SK-N-SH (cell line): ENCODE measurements around the gene SYNGR3. TPM values are rescaled to one million over a fixed set of nuclear protein-coding genes. Genes with fewer than 3 reads are reported as not detected.
"Not testable (repeated sequence)": the region's sequence is repeated elsewhere in the genome, so short reads cannot be mapped to it uniquely, and the experiment has no call there.

ENCODE experiments used
- CTCF ChIA-PET: fragments of 300-600, 350-600 bp; formaldehyde crosslinking; extraction: SDS; loops from one replicate; lab custom pipeline; 2021; lab: Yijun Ruan, JAX
- POLR2A ChIA-PET: fragments of 350-600 bp; sonication (Branson Sonifier 250); formaldehyde crosslinking; extraction: SDS; loops from one replicate; lab custom pipeline; 2020; ENCODE audit warnings: antibody characterized with exemption, inconsistent platforms; lab: Yijun Ruan, JAX
- DNase-seq: peaks from one replicate; pipeline ENCODE4 v3.0.0; 2012
- H2AFZ ChIP-seq: fragments of 200-600 bp; sonication (generic); 2 replicates; pipeline ENCODE4 v1.8.1; 2016; ENCODE audit warnings: antibody characterized with exemption, mild to moderate bottlenecking, low read depth
- H3F3A ChIP-seq: fragments of 200-600 bp; sonication (generic); replicated peaks from 2 replicates; pipeline ENCODE3; 2016; ENCODE audit warnings: antibody characterized with exemption, mild to moderate bottlenecking; ENCODE audit not compliant: insufficient read depth
- H3K27ac ChIP-seq, 2 experiments: fragments of 200-500 bp in 1 of 2; fragments of 200-600 bp in 1 of 2; sonication (Bioruptor generic) in 1 of 2; sonication (generic), shearing (Covaris generic) in 1 of 2; 2 replicates each; pipeline versions ENCODE4 v1.5.1 to v1.6.1; 2014 to 2016; ENCODE audit warnings: low read depth in 2 of 2, inconsistent platforms in 1 of 2, low read length in 1 of 2, mild to moderate bottlenecking in 1 of 2, mixed read lengths in 1 of 2
- H3K27me3 ChIP-seq: fragments of 200-600 bp; sonication (generic), shearing (Covaris generic); 2 replicates; pipeline ENCODE4 v1.6.1; 2016; ENCODE audit warnings: mixed run types; ENCODE audit not compliant: insufficient read depth
- H3K36me3 ChIP-seq, 2 experiments: fragments of 200-500 bp in 1 of 2; fragments of 200-600 bp in 1 of 2; sonication (Bioruptor generic) in 1 of 2; sonication (generic) in 1 of 2; replicated peaks in 1 of 2; 2 replicates each; pipeline versions ENCODE3 to v1.5.1; 2014 to 2016; ENCODE audit warnings: low read length in 1 of 2, mild to moderate bottlenecking in 1 of 2; ENCODE audit not compliant: insufficient read depth in 2 of 2, control insufficient read depth in 1 of 2
- H3K4me1 ChIP-seq, 2 experiments: fragments of 200-500 bp in 1 of 2; fragments of 200-600 bp in 1 of 2; sonication (Bioruptor generic) in 1 of 2; sonication (generic), shearing (Covaris generic) in 1 of 2; 2 replicates each; pipeline versions ENCODE4 v1.5.1 to v1.6.1; 2014 to 2016; ENCODE audit warnings: low read depth in 1 of 2, low read length in 1 of 2, mixed run types in 1 of 2; ENCODE audit not compliant: insufficient read depth in 2 of 2, control insufficient read depth in 1 of 2
- H3K4me2 ChIP-seq: fragments of 200-600 bp; sonication (generic), shearing (Covaris generic); 2 replicates; pipeline ENCODE4 v1.6.1; 2017; ENCODE audit warnings: mixed run types
- H3K4me3 ChIP-seq, 2 experiments: fragments of 200-500 bp in 1 of 2; fragments of 200-600 bp in 1 of 2; sonication (Bioruptor generic) in 1 of 2; sonication (generic), shearing (Covaris generic) in 1 of 2; 2 replicates each; pipeline versions ENCODE4 v1.5.1 to v1.8.1; 2014 to 2016; ENCODE audit warnings: low read depth in 2 of 2, inconsistent platforms in 1 of 2, low read length in 1 of 2, mild to moderate bottlenecking in 1 of 2, mixed read lengths in 1 of 2, moderate library complexity in 1 of 2
- H3K79me2 ChIP-seq: fragments of 200-600 bp; sonication (generic); 2 replicates; pipeline ENCODE4 v1.8.1; 2017; ENCODE audit warnings: mild to moderate bottlenecking; ENCODE audit not compliant: insufficient read depth
- H3K9ac ChIP-seq: fragments of 200-600 bp; sonication (generic); 2 replicates; pipeline ENCODE4 v1.6.1; 2017; ENCODE audit warnings: mixed run types
- H3K9me2 ChIP-seq: fragments of 200-600 bp; sonication (generic); 2 replicates; pipeline ENCODE4 v1.6.1; 2017; ENCODE audit warnings: mixed run types
- H3K9me3 ChIP-seq: fragments of 200-600 bp; sonication (generic); 2 replicates; pipeline ENCODE4 v1.6.1; 2017; ENCODE audit warnings: mixed run types, mild to moderate bottlenecking, moderate library complexity
- H4K20me1 ChIP-seq: fragments of 200-600 bp; sonication (generic); 2 replicates; pipeline ENCODE4 v1.6.1; 2017; ENCODE audit warnings: mild to moderate bottlenecking, mixed run types; ENCODE audit not compliant: insufficient read depth
- CHD2 ChIP-seq: fragments of 150-350 bp; IDR thresholded peaks from 2 replicates; pipeline ENCODE4 v1.6.1; 2018; ENCODE audit warnings: low read length; ENCODE audit not compliant: partially characterized antibody
- ELF1 ChIP-seq: IDR thresholded peaks from 2 replicates; pipeline ENCODE4 v1.4.0; 2012
- FOSL2 ChIP-seq: IDR thresholded peaks from 2 replicates; pipeline ENCODE4 v1.4.0; 2012; ENCODE audit warnings: low read depth, mild to moderate bottlenecking, moderate library complexity, borderline replicate concordance
- FOXJ3 ChIP-seq: sonication (generic); formaldehyde crosslinking; IDR thresholded peaks from 2 replicates; pipeline ENCODE4 v1.5.1; 2020; ENCODE audit warnings: mild to moderate bottlenecking, missing genetic modification reagents
- FOXM1 ChIP-seq: IDR thresholded peaks from 2 replicates; pipeline ENCODE4 v1.4.0; 2012; ENCODE audit warnings: low read depth, mild to moderate bottlenecking
- GABPA ChIP-seq: IDR thresholded peaks from 2 replicates; pipeline ENCODE4 v1.4.0; 2012; ENCODE audit warnings: low read depth, mild to moderate bottlenecking
- GATA2 ChIP-seq: sonication (generic); formaldehyde crosslinking; IDR thresholded peaks from 2 replicates; pipeline ENCODE4 v1.5.0; 2020; ENCODE audit warnings: mild to moderate bottlenecking, missing genetic modification reagents
- IRF3 ChIP-seq: fragments of 150-350 bp; IDR thresholded peaks from 2 replicates; pipeline ENCODE4 v1.6.1; 2016; ENCODE audit warnings: mild to moderate bottlenecking, low read depth, low read length
- JUND ChIP-seq: IDR thresholded peaks from 2 replicates; pipeline ENCODE4 v1.4.0; 2012
- MAX ChIP-seq: IDR thresholded peaks from 2 replicates; pipeline ENCODE4 v1.4.0; 2012; ENCODE audit warnings: low read depth
- MEF2A ChIP-seq: IDR thresholded peaks from 2 replicates; pipeline ENCODE4 v1.4.0; 2012; ENCODE audit warnings: low read depth, borderline replicate concordance
- PBX3 ChIP-seq: IDR thresholded peaks from 2 replicates; pipeline ENCODE4; 2012
- POLR2AphosphoS5 ChIP-seq: IDR thresholded peaks from 2 replicates; pipeline ENCODE4 v1.6.1; 2012; ENCODE audit warnings: low read depth, low read length
- RAD21 ChIP-seq: IDR thresholded peaks from 2 replicates; pipeline ENCODE4 v1.6.1; 2012; ENCODE audit warnings: mild to moderate bottlenecking, low read length
- RCOR1 ChIP-seq: fragments of 150-350 bp; IDR thresholded peaks from 2 replicates; pipeline ENCODE4 v1.6.1; 2017; ENCODE audit warnings: antibody characterized with exemption, low read length
- RXRA ChIP-seq: IDR thresholded peaks from 2 replicates; pipeline ENCODE4 v1.4.0; 2012; ENCODE audit warnings: low read depth, mild to moderate bottlenecking, borderline replicate concordance
- SIN3A ChIP-seq: IDR thresholded peaks from 2 replicates; pipeline ENCODE4 v1.6.1; 2012; ENCODE audit warnings: low read depth, mild to moderate bottlenecking, low read length, moderate library complexity, borderline replicate concordance
- TAF1 ChIP-seq: IDR thresholded peaks from 2 replicates; pipeline ENCODE4 v1.6.1; 2012; ENCODE audit warnings: low read depth, mild to moderate bottlenecking, low read length, moderate library complexity, borderline replicate concordance
- YY1 ChIP-seq: IDR thresholded peaks from 2 replicates; pipeline ENCODE4 v1.4.0; 2012; ENCODE audit warnings: low read depth, mild to moderate bottlenecking
- WGBS: methylation state at CpG from one replicate; pipeline ENCODE4 v1.1.6; 2017; ENCODE audit warnings: low lambda C conversion rate; 5-methylcytosine and 5-hydroxymethylcytosine counted together
- polyA plus RNA-seq, 3 experiments: library from polyadenylated mRNA; depleted of rRNA; stranded (reverse); fragments of >200 nt; gene quantifications; 2 replicates each; pipeline ENCODE4 v1.2.3, GENCODE V29; 2012

SYNGR3 gene
- polyA plus RNA-seq, 1 of the 3 experiments (the other 2 are of a cell fraction): 10.7 TPM

DNA sequence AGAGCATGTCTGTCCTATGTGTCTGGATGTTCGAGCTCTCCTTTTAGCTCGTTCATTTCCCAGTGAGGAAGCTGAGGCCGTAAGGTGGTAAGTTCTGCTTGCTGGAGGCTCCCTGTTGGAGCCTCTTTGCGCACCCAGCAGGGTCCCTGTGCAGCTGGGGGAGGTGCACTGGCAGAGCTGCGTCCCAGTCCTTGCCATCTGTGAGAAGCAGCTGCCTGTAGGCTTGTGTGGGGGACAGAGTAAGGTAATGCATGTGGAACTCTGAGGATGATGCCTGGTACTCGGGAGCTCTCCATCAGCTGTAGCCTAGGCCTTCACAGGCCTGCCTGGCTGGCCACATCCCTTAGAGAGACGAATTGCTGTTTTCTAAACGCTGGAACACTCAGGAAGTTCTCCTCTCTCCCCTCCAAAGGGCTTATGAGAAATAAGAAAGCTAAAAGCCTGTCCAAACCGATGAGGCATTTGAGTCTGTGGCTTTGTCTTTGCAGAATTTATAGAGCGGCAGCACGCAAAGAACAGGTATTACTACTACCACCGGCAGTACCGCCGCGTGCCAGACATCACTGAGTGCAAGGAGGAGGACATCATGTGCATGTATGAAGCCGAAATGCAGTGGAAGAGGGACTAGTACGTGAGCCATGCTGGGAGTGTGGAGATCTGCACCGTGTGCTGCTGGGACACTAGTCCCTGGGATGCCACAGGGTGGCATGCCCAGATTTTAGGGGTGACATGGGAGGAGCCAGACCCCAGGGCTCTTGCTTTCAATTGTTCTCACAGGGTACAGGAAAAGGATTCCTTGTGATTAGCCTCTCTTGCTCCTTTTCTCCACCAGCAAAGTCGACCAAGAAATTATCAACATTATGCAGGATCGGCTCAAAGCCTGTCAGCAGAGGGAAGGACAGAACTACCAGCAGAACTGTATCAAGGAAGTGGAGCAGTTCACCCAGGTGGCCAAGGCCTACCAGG lies 28.8 kb upstream of the SYNGR3 start (continued):
- TF ChIP-seq PBX3: peak; percentile 49; the same call in 1 of the 2 replicates
- no peak for TF ChIP-seq FOXM1
- TF ChIP-seq IRF3: no peak
- TF ChIP-seq CHD2: peak; percentile 49
- no peak; the same call in 1 of the 2 replicates for TF ChIP-seq MAX
- TF ChIP-seq JUND: peak; percentile 15; the same call in 1 of the 2 replicates
- no peak; the same call in 1 of the 2 replicates for TF ChIP-seq TAF1
- no peak for TF ChIP-seq ELF1
- no peak for TF ChIP-seq GABPA
- no peak for TF ChIP-seq FOXJ3
- no peak for TF ChIP-seq FOSL2
- no peak for TF ChIP-seq GATA2 (CRISPR knock-in tag)
- peak; percentile 82 for TF ChIP-seq POLR2AphosphoS5
- TF ChIP-seq YY1: no peak

DNA sequence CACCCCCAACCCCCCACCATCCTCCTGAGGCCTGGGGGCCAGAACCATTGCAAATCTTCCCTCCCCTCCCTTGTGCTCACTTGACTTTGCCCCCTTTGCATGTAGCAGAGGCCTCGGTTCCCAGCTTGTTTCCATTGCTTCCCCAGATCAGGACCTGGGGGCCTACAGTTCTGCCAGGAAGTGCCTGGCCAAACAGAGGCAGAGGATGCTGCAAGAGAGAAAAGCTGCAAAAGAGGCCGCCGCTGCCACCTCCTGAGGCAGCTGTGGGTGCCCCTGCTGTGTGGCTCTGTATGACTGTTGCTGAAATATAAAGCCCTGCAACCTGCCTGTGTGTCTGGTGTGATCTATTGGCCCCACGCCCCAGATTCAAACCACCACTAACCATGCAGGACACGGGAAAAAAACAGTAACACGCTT lies 28.1 kb upstream of the SYNGR3 start:
- WGBS: 38% methylated on average over 6 of the region's 6 CpGs
- no peaks in the 10 kb centered on the region for H3K9me2 ChIP-seq

GRCh38 chr16:1962161-1963153 lies 27.3 kb upstream of the SYNGR3 start:
- H3K4me1 ChIP-seq: peaks cover 0 to 47% of the 10 kb centered on the region in 2 experiments; a peak in 1 of 4 replicates
- ChIA-PET CTCF (interaction anchor here (0.6 to 1.8 kb wide), 3 partner anchors 33 to 261 kb away, joined by 3 to 6 read pairs (median 3); no protein-coding TSS in a partner anchor), POLR2A (interaction anchor here (0.7 to 2.6 kb wide), 2 partner anchors 8 to 228 kb away, joined by 3 to 10 read pairs; no protein-coding TSS in a partner anchor)
- peaks cover 38% of the 10 kb centered on the region for H4K20me1 ChIP-seq
- peaks cover 36% of the 10 kb centered on the region for H3F3A ChIP-seq
- not testable (repeated sequence) for H3K27me3 ChIP-seq, H3K9me2 ChIP-seq, DNase-seq, H3K9me3 ChIP-seq, H2AFZ ChIP-seq
- peak overlapping the region; percentile 92 for H3K9ac ChIP-seq
- WGBS: 34% methylated on average over 10 of the region's 37 CpGs
- H3K27ac ChIP-seq: peak overlapping the region; percentile 11 to 76; a peak in 3 of 4 replicates
- peak overlapping the region; percentile 86 to 98 for H3K4me3 ChIP-seq
- H3K79me2 ChIP-seq: peaks cover 72% of the 10 kb centered on the region
- H3K36me3 ChIP-seq: peaks cover 19 to 24% of the 10 kb centered on the region in 2 experiments
- H3K4me2 ChIP-seq: peak overlapping the region; percentile 90

More for the DNA sequence above, 28.1 kb upstream of the SYNGR3 start:
- Histone ChIP-seq H3F3A (peaks cover 36% of the 10 kb centered on the region), H3K4me2 (peak overlapping the region; percentile 90; the same call in 1 of the 2 replicates), H3K36me3 (peaks cover 19 to 24% of the 10 kb centered on the region in 2 experiments), H3K4me1 (peaks cover 0 to 47% of the 10 kb centered on the region in 2 experiments; a peak in 1 of 4 replicates), H3K9me3 (no peaks in the 10 kb centered on the region), H3K27ac (peak overlapping the region; percentile 19 to 20; a peak in 2 of 4 replicates), H2AFZ (no peak overlapping the region), H4K20me1 (peaks cover 38% of the 10 kb centered on the region), H3K27me3 (no peaks in the 10 kb centered on the region), H3K9ac (no peak overlapping the region), H3K4me3 (no peak overlapping the region), H3K79me2 (peaks cover 68% of the 10 kb centered on the region)
- ChIA-PET CTCF (interaction anchor here (1.1 to 1.8 kb wide), 3 partner anchors 32 to 97 kb away, joined by 3 to 6 read pairs (median 4); partner anchors contain the start of gene MEIOB), POLR2A (interaction anchor here (0.7 to 2.6 kb wide), 3 partner anchors 9 to 229 kb away, joined by 3 to 10 read pairs (median 5); partner anchors contain the start of gene MSRB1)
- TF ChIP-seq RCOR1 (no peak), SIN3A (peak; percentile 12; the same call in 1 of the 2 replicates), FOXJ3 (no peak), RXRA (no peak), JUND (no peak), MEF2A (no peak), RAD21 (no peak), YY1 (no peak)
- DNase-seq: no peak
